Neural cell (in vitro differentiated cells): Measurements from ENCODE around the gene KRTAP10-1. TPM values are rescaled to one million over a fixed set of nuclear protein-coding genes. Genes with fewer than 3 reads are reported as not detected.
A peak's percentile ranks its signal among the peaks of the same experiment; 100 is the strongest.

Source experiments
- H2AFZ ChIP-seq: fragments of 200-600, 300-800 bp; sonication (generic), shearing (Covaris generic); 2 replicates; pipeline ENCODE4 v1.6.0; 2014; ENCODE audit warnings: low read depth, mild to moderate bottlenecking, antibody characterized with exemption, low read length, moderate library complexity
- H3F3A ChIP-seq: fragments of 200-600 bp; shearing (Covaris generic); 2 replicates; pipeline ENCODE4 v1.6.1; 2016; ENCODE audit warnings: mild to moderate bottlenecking, moderate library complexity, mixed read lengths, antibody characterized with exemption, low read length; ENCODE audit not compliant: insufficient read depth, poor library complexity, severe bottlenecking
- H3K27ac ChIP-seq: fragments of 200-600, 300-800 bp; sonication (generic), shearing (Covaris generic); 2 replicates; pipeline ENCODE4 v1.5.1; 2014; ENCODE audit warnings: mild to moderate bottlenecking, low read length, moderate library complexity
- H3K27me3 ChIP-seq: fragments of 300-800, 200-600 bp; sonication (generic), shearing (Covaris generic); 2 replicates; pipeline ENCODE4 v1.6.0; 2014; ENCODE audit warnings: mild to moderate bottlenecking, low read depth, low read length, moderate library complexity; ENCODE audit not compliant: insufficient read depth
- H3K36me3 ChIP-seq: fragments of 300-800, 200-600 bp; sonication (generic), shearing (Covaris generic); 2 replicates; pipeline ENCODE4 v1.5.1; 2014; ENCODE audit warnings: mild to moderate bottlenecking, antibody characterized with exemption, low read length, moderate library complexity; ENCODE audit not compliant: insufficient read depth
- H3K4me2 ChIP-seq: fragments of 300-800, 200-600 bp; sonication (generic), shearing (Covaris generic); 2 replicates; pipeline ENCODE4 v1.6.0; 2014; ENCODE audit warnings: mild to moderate bottlenecking, low read length
- H3K4me3 ChIP-seq: fragments of 300-800, 200-600 bp; sonication (generic), shearing (Covaris generic); 2 replicates; pipeline ENCODE4 v1.5.1; 2014; ENCODE audit warnings: mild to moderate bottlenecking, low read length, moderate library complexity
- H3K79me2 ChIP-seq: fragments of 200-600 bp; shearing (Covaris generic); replicated peaks from 2 replicates; pipeline ENCODE4 v1.6.0; 2014; ENCODE audit warnings: mild to moderate bottlenecking, low read length, moderate library complexity; ENCODE audit not compliant: insufficient read depth
- H3K9ac ChIP-seq: fragments of 300-800, 200-600 bp; sonication (generic), shearing (Covaris generic); 2 replicates; pipeline ENCODE4 v1.6.1; 2016; ENCODE audit warnings: mild to moderate bottlenecking, low read length, mixed read lengths
- H3K9me2 ChIP-seq: fragments of 200-600 bp; shearing (Covaris generic); 2 replicates; pipeline ENCODE4 v1.6.1; 2016; ENCODE audit warnings: mild to moderate bottlenecking, low read length, mixed read lengths; ENCODE audit not compliant: insufficient read depth
- H3K9me3 ChIP-seq: fragments of 200-600, 300-800 bp; sonication (generic), shearing (Covaris generic); 2 replicates; pipeline ENCODE4 v1.6.1; 2016; ENCODE audit warnings: mild to moderate bottlenecking, mixed run types, low read length, moderate library complexity, mixed read lengths
- H4K20me1 ChIP-seq: fragments of 200-600 bp; shearing (Covaris generic); 2 replicates; pipeline ENCODE4 v1.6.1; 2016; ENCODE audit warnings: mild to moderate bottlenecking, mixed run types; ENCODE audit not compliant: insufficient read depth
- CTCF ChIP-seq: fragments of 450-650 bp; IDR thresholded peaks from 2 replicates; pipeline ENCODE4 v1.5.1; 2014; ENCODE audit warnings: antibody characterized with exemption, mild to moderate bottlenecking, moderate library complexity; ENCODE audit not compliant: poor library complexity, severe bottlenecking
- EP300 ChIP-seq: fragments of 450-650 bp; conservative IDR thresholded peaks from 2 replicates; pipeline ENCODE4 v1.6.1; 2014; ENCODE audit warnings: antibody characterized with exemption, mild to moderate bottlenecking, moderate library complexity; ENCODE audit not compliant: poor library complexity, severe bottlenecking
- MXI1 ChIP-seq: fragments of 450-650 bp; conservative IDR thresholded peaks from 2 replicates; pipeline ENCODE4 v1.6.1; 2014; ENCODE audit warnings: antibody characterized with exemption, mild to moderate bottlenecking; ENCODE audit not compliant: poor library complexity, severe bottlenecking
- POLR2AphosphoS5 ChIP-seq: IDR thresholded peaks from 2 replicates; pipeline ENCODE4 v1.6.1; 2012
- RAD21 ChIP-seq: fragments of 450-650 bp; conservative IDR thresholded peaks from 2 replicates; pipeline ENCODE4 v1.6.1; 2014; ENCODE audit warnings: antibody characterized with exemption, mild to moderate bottlenecking, moderate library complexity
- REST ChIP-seq: IDR thresholded peaks from 2 replicates; pipeline ENCODE4 v1.6.1; 2012; ENCODE audit warnings: borderline replicate concordance
- SMC3 ChIP-seq: fragments of 450-650 bp; conservative IDR thresholded peaks from 2 replicates; pipeline ENCODE4 v1.6.1; 2014; ENCODE audit warnings: antibody characterized with exemption, mild to moderate bottlenecking, moderate library complexity; ENCODE audit not compliant: poor library complexity
- TAF1 ChIP-seq: IDR thresholded peaks from 2 replicates; pipeline ENCODE4 v1.6.1; 2012; ENCODE audit warnings: low read depth
- polyA plus RNA-seq: library from polyadenylated mRNA; depleted of rRNA; stranded (reverse); fragments of >200 nt; gene quantifications from 2 replicates; pipeline ENCODE4 v1.2.3, GENCODE V29; 2014

KRTAP10-1 gene
- polyA plus RNA-seq, 1 donor from 2014 or later = not detected

- Histone ChIP-seq H3K27ac (no peak overlapping the region), H4K20me1 (no peaks in the 10 kb centered on the region), H3K79me2 (no peaks in the 10 kb centered on the region), H3F3A (no peaks in the 10 kb centered on the region), H2AFZ (no peak overlapping the region), H3K4me3 (no peak overlapping the region), H3K4me2 (no peak overlapping the region), H3K9ac (no peak overlapping the region), H3K27me3 (no peaks in the 10 kb centered on the region), H3K36me3 (no peaks in the 10 kb centered on the region), H3K9me3 (no peaks in the 10 kb centered on the region), H3K9me2 (no peaks in the 10 kb centered on the region)
- TF ChIP-seq CTCF (peak; percentile 55), RAD21 (peak; percentile 56), MXI1 (no peak), SMC3 (peak; percentile 62)
Measured at GRCh38 chr21:44510508-44511218, 29.3 kb downstream of the KRTAP10-1 start.

GRCh38 chr21:44510109-44510507 lies 29.9 kb downstream of the KRTAP10-1 start:
- Histone ChIP-seq H3K27me3 (no peaks in the 10 kb centered on the region), H3K27ac (no peak overlapping the region), H3K9ac (no peak overlapping the region), H3F3A (no peaks in the 10 kb centered on the region), H3K36me3 (no peaks in the 10 kb centered on the region), H3K4me3 (no peak overlapping the region), H3K4me2 (no peak overlapping the region), H3K9me2 (no peaks in the 10 kb centered on the region), H4K20me1 (no peaks in the 10 kb centered on the region), H3K79me2 (no peaks in the 10 kb centered on the region), H2AFZ (no peak overlapping the region), H3K9me3 (no peaks in the 10 kb centered on the region)
- TF ChIP-seq RAD21 (no peak), REST (no peak), MXI1 (no peak), TAF1 (no peak)

GRCh38 chr21:44509539-44509938 lies 30.5 kb downstream of the KRTAP10-1 start:
- no peaks in the 10 kb centered on the region for H3K9me2 ChIP-seq
- no peaks in the 10 kb centered on the region for H3K79me2 ChIP-seq
- H3K9ac ChIP-seq = no peak overlapping the region
- no peaks in the 10 kb centered on the region for H3K27me3 ChIP-seq
- H3K27ac ChIP-seq = no peak overlapping the region
- no peaks in the 10 kb centered on the region for H3F3A ChIP-seq
- TF ChIP-seq SMC3 (no peak), TAF1 (no peak), RAD21 (no peak), MXI1 (no peak), CTCF (no peak), EP300 (no peak), POLR2AphosphoS5 (no peak)
- no peaks in the 10 kb centered on the region for H4K20me1 ChIP-seq
- no peak overlapping the region for H3K4me3 ChIP-seq
- no peaks in the 10 kb centered on the region for H3K9me3 ChIP-seq
- no peak overlapping the region for H2AFZ ChIP-seq
- no peaks in the 10 kb centered on the region for H3K36me3 ChIP-seq
- no peak overlapping the region for H3K4me2 ChIP-seq
